GM21528 (cell line): Measurements from ENCODE around the gene TRAPPC8.
"Not testable (repeated sequence)": the region's sequence is repeated elsewhere in the genome, so short reads cannot be mapped to it uniquely, and the experiment has no call there.

Experiments
- ATAC-seq: cut with Tn5 transposase; IDR thresholded peaks from one replicate; pipeline ENCODE4 v1.9.1; 2021; ENCODE audit warnings: mild to moderate bottlenecking, moderate library complexity; ENCODE audit not compliant: unreplicated experiment, low FRiP score

The TRAPPC8 gene

DNA sequence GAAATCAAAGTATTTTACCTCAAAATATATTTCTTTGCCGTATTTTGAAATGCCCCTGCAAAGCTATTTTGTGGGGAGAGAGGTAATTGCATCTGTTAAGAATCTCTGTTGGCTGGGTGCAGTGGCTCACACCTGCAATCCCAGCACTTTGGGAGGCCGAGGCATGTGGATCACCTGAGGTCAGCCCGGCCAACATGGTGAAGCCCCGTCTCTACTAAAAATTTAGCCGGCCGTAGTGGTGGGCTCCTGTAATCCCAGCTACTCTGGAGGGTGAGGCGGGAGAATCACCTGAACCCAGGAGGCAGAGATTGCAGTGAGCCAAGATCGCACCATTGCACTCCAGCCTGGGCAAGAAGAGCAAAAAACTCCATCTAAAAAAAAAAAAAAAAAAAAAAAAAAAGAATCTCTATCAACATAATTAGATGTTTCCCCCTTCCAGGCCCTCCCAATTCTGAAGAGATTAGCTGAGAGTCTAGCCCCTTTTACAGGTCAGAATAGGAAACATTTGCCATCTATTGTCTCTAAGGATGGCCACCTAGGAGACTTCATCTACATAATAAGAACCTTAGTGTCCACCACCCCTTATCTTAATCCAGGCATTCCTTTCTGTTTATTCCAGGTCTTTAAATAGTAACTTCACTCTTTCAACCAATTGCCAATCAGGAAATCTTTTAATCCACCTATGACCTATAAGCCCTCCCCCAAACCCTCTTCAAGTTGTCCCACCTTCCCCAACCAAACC lies 3.5 kb upstream of the TRAPPC8 start:
- ATAC-seq: no peak

DNA sequence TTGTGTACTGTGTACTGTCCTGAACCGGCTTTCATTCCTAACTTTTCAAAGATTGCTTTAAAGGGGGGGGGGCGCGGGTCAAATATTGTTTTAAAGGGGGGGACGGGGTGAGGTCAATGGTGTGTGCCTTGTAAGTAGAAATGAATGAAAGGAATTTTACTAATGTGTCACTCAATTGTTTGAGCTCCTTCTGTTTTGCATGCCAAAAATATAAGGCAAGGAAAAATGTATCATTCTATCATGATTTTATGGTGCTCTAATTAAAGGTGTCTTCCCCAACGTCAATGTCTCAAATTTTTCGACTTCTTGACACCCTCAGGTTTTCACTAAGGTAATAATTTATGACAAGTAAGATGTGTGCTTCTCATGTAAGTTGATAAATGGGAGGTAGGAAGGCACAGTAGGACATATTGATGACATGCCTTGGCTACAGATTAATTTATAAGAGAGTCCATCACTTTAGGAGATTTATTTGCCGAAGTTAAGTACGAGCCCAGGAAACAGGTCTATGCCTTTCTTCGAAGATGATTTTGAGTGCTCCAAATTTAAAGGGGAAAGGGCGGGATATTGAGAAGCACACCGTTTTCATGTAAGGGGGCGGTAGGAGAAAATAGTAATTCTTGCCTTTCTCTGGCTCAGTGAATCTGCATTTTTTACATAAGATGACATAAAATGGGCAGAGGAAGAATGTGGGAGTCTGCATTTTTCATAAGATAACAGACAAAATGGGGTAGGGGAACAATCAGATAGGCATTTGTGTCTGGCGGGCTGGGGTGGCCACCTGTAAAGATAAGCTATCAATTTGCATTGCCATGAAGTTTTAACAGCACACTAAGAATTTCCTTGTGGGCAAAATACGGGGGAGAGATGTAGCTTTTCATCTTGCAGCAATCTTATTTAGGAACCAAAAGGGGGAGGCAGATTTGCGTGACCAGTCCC lies 1.2 kb upstream of the TRAPPC8 start:
- no peak for ATAC-seq

DNA sequence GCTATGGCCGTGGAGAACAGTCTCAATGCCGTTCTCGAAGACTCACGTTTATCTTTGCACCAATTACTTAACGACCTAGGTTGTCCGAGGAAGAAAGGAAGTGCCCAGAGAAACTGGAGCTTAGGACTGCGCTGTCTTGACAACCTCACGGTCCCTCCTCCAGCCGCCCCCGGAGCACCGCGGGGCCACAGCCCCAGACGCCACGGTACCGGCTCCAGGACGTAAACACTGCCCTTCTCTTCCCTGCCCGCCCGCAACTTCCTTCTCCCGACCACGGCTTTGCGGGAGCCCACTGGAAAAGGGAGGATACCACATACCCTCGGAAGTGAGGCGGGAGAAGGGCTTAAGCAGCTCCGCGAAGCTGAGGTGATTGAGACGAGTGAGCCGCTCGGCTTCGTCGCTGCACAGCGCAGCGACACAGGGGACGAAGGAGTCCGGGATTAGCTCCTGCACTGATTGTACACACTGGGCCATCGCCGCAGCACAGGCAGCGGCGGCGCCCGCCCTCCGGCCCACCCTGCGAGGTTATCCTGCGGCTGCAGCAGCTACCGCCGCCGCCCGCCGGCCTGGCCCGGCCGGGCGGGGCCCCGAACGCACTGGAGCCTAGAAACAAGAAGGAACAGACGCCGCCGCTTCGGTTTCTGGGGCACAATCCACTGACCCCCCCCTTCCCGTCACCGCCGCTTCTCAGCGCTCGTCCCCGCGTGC lies 483 bp downstream of the TRAPPC8 start:
- ATAC-seq: peak; percentile 46

DNA sequence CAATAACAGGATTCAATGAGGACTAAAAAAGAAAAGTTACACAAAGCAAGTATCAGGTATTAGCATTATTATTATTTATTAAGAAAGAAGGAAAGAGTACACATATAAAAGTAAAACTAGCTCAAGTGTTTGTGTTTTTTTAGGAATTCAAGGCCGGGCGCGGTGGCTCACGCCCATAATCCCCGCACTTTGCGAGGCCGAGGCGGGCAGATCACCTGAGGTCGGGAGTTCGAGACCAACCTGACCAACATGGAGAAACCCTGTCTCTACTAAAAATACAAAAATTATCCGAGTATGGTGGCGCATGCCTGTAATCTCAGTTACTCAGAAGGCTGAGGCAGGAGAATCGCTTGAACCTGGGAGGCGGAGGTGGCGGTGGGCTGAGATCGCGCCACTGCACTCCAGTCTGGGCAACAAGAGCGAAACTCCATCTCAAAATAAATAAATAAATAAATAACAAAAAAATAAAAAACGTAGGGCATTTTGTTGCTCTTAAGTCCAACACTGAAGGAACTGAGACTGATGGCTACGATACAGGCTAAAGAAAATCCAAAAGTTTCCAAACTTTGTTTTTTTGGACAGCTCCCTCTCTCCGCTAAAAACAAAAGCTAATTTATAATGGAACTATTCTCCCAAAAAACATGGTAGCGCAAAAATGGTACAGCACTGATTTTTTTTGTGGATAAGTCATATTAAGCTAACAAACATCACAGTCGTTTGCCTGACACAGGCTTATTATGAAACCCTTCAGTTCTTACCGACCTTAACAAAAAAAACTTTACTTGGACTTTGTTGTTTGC lies 1.7 kb downstream of the TRAPPC8 start:
- ATAC-seq: no peak

DNA sequence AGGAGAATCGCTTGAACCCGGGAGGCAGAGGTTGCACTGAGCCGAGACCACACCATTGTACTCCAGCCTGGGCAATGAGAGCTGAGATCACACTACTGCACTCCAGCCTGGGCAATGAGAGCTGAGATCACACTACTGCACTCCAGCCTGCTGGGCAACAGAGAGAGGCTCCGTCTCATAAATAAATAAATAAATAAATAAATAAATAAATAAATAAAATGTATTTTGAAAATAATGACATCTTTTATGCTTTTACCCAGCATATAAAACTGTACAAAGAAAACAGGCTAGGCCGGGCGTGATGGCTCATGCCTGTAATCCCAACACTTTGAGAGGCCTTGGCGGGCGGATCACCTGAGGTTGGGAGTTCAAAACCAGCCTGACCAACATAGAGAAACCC lies 8.2 kb downstream of the TRAPPC8 start:
- not testable (repeated sequence) for ATAC-seq

DNA sequence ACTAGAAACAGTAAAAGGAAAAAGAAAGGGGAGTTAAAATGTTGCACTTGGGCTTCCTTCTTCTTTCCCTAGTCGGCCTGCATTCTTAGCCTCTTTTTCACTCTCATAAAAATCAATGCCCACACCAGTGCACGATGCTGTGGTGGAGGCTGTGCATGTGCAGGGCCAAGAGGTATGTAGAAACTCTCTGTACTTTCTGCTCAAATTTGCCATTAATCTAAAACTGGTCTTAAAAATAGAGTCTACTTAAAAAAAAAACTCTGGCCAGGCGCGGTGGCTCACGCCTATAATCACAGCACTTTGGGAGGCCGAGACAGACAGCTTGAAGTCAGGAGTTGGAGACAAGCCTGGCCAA lies 11.1 kb downstream of the TRAPPC8 start:
- no peak for ATAC-seq

DNA sequence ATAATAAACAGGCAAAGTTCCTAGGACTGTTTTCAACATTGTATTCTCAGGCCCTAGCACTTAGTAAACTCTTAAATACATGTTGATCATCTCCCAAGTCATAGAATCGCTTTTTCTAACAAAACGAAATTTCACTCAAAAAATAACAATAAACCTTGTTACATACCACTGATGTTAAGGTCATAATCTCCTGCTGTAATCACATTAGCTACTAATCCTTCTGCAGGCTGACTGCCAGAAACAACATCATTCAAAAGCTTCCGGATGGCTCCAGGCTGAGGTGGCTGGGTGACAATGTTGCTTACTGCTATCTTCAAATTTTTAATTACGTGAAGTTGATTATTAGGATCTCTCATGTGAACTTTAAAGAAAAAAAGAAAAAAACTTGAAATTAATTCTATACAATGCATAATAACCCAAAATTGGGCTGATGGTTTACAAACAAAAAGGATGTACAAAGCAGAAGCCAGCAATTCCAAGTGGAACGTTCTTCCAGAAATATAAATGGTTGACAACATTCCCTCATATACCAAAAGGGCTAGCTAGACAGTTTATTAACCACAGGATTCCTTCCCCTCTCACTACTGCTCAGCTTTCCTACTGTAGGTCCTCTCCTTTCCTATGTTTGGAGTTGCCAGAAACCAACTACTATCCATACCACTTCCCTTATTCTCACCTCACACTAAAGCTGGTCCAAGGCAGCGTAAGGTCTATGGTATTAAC lies 11.6 kb downstream of the TRAPPC8 start:
- no peak for ATAC-seq

DNA sequence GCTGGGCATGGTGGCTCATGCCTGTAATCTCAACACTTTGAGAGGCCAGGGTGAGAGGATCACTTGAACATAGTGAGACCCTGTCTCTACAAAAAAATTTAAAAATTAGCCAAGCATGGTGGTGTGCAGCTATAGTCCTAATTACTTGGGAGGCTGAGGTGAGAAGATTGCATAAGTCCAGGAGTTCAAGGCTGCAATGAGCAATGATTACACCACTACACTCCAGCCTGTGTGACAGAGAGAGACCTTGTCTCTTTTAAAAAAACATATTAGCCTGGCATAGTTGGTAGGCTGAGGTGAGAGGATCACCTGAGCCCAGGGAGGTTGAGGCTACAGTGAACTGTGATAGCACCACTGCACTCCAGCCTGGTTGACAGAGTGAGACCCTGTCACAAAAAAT lies 13.7 kb downstream of the TRAPPC8 start:
- no peak for ATAC-seq

DNA sequence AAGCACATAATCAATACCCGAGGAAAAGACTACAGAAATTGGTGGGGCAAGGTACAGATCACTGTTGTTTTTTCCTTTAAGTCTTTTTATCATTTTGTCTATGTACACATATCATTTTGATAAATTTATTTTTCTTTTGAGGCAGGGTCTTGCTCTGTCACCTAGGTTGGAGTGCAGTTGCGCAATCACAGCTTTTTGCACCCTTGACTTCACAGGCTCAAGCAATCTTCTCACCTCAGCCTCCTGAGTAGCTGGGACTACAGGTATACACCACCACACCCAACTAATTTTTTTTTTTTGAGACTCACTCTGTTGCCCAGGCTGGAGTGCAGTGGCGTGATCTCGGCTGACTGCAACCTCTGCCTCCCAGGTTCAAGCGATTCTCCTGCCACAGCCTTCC lies 15.9 kb downstream of the TRAPPC8 start:
- not testable (repeated sequence) for ATAC-seq

DNA sequence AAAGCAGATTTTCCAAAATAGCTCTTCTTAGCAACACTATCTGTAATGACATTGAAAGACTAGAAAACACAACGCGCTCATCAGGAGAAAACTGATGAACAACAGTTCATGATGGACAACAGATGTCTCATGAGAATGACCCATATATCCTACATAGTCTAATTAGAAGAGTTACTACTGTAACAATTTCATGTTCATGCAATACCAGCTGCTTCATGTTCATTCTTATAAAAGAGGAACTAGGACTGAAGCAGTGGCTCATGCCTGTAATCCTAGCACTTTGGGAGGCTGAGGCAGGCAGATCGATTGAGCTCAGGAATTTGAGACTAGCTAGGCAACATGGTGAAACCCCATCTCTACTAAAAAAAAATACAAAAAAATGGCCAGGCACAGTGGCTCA lies 22.7 kb downstream of the TRAPPC8 start:
- ATAC-seq: no peak

DNA sequence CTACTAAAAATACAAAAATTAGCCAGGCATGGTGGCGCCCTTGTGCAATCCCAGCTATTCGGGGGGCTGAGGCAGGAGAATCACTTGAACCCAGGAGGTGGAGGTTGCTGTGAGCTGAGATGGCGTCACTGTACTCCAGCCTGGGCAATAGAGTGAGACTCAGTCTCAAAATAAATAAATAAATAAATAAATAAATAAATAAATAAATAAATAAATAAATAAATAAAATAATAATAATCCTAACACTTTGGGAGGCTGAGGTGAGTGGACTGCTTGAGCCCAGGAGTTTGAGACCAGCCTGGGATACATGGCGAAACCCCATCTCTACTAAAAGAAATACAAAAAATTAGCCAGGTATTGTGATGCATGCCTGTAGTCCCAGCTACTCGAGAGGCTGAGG lies 23.6 kb downstream of the TRAPPC8 start:
- not testable (repeated sequence) for ATAC-seq

DNA sequence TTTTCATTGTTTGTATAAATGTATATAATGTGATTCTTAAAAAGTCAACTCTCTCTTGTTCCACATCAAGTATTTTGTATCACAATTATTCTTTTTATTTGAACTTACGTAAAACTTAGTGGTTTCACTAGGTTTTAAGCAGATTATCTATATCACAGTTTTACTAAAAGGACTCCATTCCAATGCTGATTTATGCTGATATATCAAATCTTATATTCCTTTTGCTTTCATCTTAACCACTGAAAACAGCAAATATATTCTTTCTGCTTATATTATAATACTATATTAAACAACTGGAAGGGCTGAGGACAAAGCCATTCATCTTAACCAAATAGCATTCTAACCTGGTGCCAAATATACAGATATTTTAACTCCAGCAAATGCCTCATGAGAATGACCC lies 24.2 kb downstream of the TRAPPC8 start:
- ATAC-seq: no peak

DNA sequence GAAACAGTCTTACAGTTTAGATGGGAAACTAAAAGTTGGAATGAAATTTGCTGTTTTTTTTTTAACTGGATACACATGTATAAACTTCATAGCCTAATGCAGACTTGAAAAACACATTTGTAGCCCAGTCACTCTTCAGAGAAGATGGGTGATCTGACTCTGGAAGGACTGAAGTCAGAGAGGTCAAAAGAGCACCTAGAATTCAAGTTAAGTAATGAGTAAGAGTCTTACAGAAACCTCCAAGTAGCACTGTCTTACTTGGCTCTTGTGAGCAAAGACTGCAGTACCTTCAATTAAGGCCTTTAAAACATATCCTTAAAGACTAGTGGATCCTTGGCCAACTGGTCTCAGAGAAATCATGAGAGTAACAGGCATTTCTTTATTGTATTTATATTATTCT lies 41.9 kb downstream of the TRAPPC8 start:
- ATAC-seq: no peak

DNA sequence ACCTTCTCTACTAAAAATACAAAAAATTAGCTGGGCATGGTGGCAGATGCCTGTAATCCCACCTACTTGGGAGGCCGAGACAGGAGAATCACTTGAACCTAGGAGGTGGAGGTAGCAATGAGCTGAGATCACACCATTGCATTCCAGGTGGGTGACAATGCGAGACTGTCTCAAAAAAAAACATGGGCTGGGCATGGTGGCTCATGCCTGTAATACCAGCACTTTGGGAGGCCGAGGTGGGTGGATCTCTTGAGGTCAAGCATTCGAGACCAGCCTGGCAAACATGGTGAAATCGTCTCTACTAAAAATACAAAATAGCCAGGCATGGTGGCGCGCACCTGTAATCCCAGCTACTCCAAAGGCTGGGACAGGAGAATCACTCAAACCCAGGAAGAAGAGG lies 43.2 kb downstream of the TRAPPC8 start:
- not testable (repeated sequence) for ATAC-seq

DNA sequence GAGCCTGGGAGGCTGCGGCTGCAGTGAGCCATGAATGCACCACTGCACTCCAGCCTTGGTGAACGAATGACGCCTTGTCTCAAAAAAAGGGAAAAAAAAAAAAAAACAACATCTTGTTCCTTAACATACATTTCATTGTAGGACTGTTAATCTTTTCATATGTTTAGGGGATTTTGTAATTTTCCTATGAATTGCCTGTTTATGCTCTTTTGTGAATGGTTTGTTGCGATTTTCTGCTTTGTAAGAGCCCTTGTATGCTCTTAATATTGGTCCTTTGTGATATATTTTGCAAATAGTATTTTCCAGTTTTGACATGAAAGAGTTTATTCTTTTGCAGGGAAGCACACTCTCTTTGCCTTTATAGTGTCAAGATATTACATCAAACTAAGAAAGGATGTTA lies 50.0 kb downstream of the TRAPPC8 start:
- no peak for ATAC-seq

DNA sequence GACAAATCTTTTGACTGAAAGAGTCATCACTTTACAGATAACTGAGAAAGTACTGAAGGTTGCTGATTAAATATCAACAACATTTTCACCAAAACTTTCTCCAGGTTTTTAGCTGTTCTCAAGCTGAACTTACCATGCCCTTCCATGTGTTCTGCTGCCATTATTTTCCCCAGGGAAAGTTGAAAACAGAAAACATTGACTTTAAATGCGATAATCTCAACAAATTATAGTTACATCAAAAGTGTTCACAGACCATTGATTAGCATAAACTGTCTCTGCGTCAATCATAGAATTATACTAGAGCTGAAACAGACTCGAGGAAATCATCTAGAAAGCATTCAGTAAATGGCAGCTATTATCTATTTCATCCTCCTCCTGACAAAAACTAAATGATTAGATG lies 51.4 kb downstream of the TRAPPC8 start:
- ATAC-seq: no peak

DNA sequence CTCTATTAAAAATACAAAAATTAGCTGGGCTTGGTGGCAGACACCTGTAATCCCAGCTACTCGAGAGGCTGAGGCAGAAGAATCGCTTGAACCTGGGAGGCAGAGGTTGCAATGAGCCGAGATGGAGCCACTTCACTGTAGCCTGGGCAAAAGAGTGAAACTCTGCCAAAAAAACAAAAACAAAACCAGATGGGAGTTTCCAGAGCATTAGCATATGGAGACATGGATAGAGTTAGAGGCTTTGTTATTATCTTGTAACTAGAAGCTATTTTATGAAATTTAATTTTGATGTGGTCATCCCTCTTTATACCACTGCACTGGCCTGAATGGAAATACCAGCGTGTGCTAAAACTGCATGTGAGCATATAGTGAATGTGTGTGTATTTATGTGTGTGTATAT lies 58.9 kb downstream of the TRAPPC8 start:
- ATAC-seq: no peak

DNA sequence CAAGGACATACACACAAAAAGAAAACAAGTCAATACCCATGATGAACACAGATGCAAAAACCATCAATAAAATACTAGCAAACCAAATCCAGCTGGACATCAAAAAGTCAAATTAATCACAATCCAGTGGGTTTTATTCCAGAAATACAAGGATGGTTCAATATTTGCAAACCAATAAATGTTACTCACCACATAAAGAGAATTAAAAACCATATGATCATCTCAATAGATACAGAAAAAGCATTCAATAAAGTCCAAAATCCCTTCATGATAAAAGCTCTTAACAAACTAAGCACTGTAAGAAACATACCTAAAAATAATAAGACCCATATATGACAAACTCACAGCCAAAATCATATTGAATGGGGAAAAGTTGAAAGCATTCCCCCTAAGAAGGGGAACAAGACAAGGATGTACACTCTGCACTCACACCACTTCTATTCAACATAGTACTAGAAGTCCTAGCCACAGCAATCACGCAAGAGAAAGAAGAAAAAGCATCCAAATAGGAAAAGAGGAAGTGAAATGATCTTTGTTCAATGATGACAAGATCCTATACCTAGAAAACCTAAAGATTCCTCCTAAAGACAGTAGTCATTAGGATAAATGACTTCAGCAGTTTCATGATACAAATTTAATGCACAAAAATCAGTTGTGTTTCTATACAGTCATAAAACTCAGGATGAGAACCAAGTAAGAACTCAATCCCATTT lies 62.6 kb downstream of the TRAPPC8 start:
- no peak for ATAC-seq

DNA sequence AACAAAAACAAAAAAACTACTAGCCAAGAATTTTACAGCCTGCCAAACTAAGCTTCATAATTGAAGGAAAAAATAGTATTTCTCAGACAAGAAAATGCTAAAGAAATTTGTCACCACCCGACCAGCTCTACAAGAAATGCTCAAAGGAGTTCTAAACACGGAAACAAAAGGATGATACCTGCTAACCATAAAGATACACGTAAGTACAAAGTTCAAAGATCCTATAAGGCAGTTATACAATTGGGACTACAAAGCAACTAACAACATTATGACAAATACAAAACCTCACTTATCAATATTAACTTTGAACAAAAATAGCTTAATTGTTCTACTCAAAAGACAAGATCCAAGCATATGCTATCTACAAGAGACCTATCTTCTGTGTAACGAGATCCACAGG lies 64.6 kb downstream of the TRAPPC8 start:
- ATAC-seq: no peak
